HuH-7.5 (cell line): ENCODE data around the gene TGFBR3.
A peak's percentile ranks its signal among the peaks of the same experiment; 100 is the strongest.
"Not testable (repeated sequence)": the region's sequence is repeated elsewhere in the genome, so short reads cannot be mapped to it uniquely, and the experiment has no call there.

Experiments used
- DNase-seq: peaks from one replicate; pipeline ENCODE4 v3.0.0; 2011; ENCODE audit warnings: low spot score

TGFBR3 gene

DNA sequence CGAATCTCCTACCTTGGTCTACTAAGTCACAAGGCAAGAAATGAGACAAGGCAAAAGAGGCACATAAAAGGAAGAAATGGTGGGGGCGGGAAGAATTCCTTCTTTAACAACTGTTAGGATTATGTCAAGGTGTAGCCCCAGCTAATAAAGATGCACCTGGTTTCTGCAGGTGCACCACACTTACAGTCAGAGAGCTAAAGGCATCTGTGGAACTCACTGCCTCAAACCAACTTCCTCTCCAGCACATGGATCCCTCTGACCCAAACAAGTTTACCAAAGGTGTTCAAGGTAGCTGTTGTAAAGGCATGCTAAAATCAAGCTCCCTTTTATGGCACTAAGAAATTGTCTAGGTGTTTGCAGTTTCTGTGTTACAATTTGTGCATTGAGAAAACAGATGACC, 38.1 kb downstream of the TGFBR3 start:
- DNase-seq, result no peak

DNA sequence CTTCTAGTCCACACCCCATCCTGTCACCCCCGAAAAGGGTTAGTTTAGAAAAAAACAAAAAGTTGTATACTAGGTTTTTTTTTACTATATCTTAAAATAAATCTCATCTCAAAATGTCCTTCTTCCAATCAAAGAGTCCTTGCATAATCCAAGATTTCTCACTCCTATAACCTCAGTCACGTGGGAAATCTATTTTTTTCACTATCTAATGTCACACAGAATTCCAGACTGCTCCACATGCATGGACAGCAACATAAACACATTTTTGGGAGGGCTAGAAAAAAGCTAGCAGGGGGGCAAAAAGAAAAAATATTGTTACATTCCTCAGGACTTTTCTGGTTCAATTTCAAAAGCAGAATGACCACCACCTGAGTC, 39.3 kb downstream of the TGFBR3 start:
- DNase-seq, result no peak

DNA sequence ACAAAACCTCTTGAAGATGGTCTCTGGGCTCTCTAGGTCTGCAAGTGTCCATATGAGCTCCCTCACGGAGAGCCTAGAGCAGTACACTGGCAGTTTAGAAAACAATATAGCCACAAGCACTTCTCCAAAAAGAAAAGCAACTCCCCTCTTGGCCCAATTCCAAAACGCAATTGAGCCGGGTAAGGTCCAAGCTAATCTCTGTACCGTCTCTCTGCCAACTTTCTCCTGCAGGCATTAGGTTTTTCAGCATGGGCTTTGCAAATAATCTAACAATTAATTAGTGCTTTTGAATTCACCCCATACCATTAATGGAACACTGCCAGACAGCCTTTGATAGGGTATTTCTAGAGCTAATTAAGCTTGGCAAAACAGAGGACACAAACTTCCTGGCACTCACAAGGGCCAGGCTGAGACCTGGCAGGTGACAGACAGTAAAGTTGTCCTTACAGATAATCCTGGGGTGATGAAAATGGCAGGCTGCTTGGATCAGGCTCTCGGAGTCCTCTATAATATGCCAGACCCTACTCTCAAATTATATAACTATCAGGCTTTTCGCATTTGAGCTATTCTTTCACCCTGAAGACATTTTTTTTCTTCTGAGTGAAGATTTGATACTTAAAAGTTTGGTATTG, 39.8 kb downstream of the TGFBR3 start:
- peak; percentile 17 for DNase-seq

DNA sequence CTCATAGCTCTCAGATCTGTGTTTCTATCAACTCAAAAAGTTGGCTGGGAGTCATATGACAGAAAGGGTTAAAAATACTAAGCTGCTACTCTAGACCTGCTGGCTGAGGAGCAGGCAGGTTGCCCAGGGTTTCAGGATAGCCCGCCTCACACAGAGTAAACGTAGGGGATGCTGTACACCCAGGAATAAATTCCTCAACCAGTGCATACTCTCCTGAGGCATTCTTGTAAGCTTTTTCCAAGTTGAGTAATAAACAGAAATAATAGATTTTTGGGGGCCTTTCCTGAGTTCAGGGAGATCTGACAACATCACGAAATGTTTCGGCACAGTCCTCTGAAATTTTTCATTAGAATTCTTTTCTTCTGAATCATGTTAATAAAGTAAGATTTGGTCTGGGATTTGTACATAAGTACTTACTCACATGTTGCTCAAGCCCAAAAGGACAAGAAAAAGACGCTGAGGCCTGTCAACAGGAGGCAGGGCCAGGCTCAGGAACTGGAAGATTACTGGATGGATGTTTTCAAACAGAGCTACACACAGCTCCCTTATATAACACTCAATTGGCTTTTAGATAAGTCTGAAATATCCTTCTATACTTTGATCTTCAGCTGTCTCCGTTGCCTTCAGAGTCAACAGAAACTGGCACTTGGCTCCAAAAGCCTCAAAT, 41.0 kb downstream of the TGFBR3 start:
- no peak for DNase-seq

DNA sequence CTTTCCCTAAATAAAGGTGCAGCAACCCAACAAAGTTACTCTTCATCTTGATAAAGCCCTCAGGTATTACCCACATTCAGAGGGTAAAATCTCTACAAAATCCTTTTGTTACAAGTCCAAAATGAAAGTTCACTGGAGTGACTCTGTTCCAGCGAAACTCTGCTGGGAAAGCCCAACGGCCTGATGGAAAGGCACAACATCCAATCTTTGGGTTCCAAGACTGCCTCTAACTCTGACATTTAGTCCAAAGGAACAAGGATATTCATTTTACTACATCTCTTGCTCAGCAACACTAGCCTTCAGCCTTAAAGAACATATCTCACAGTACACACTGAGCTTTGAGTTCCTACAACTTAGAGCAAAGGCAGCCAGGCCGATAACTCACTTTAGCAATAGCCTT, 42.1 kb downstream of the TGFBR3 start:
- no peak for DNase-seq

DNA sequence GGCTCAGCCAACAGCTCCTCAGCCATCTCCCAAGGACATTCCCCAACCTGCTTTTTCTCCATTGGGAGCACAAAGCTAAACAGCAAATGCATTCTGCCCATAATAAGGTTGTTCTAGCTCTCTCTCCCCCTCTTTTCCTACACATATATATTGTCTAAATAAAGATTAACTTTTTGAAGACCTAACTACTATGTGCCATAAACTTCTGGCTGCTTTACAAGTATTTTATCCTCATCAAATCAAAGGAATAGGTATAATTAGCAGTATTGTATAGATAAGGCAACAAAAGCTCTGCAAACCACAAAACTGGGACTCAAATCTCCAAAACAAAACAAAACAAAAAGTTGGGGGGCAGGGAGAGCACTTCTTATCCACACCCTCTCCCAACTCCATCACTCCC, 43.4 kb downstream of the TGFBR3 start:
- DNase-seq, result no peak

DNA sequence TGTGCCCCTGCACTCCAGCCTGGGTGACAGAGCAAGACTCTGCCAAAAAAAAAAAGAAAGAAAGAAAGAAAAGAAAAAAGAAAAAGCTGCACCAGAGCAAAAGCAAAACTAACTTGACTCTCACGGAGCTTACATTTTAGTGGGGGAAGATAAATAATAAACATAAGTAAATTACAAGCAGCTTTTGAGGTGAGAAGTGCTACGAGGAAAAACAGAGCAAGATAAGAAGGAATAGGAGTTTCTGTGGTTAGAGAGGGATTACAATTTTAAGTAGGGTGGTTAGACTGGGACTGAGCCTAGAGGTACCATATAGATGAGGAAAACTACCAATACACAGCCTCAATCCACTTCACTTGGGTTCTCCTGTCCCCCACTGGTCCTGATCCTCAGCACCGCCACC, 43.9 kb downstream of the TGFBR3 start:
- no peak for DNase-seq

DNA sequence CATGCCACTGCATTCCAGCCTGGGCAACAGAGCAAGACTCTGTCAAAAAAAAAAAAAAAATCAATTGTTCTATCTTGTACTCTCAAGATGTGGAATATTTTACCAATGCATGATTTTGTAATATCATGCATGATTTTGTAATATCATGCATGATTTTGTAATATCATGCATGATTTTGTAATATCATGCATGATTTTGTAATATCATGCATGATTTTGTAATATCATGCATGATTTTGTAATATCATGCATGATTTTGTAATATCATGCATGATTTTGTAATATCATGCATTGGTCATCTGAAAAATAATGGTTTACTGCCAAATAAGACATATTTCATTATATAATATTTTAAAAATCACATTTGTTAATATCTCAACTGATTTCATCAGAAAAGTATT, 45.7 kb downstream of the TGFBR3 start:
- not testable (repeated sequence) for DNase-seq

DNA sequence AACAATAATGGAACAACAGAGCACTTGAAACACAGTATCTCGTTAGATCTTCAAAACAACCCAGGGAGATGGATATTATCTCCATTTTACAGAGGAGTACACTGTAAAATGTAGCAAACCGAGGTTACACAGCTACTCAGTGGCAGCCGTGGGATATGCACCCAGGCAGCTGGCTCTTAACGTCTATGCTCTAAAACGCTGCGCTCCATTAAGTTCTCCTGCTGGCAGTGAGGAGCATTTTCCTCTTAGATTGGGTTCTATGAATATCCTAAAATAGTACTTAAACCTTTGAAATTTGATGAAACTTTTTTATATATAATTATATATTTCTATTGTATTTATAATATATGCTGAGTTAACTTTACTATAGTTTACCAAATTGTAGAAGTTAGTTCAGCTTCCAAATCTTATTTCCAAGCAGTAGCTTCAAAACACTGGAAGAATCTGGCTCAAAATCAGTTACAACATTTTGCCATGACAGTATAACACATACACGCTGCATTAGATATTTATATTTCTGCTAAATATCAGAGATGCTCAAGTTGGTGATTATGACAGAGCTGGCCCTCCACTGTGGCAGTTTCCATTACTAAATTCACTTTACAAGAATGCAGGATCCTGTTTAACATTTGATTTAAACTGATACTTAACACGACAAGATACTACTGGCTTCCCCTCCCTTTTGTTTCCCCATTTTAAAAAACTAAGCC, 49.5 kb downstream of the TGFBR3 start:
- DNase-seq, result no peak

DNA sequence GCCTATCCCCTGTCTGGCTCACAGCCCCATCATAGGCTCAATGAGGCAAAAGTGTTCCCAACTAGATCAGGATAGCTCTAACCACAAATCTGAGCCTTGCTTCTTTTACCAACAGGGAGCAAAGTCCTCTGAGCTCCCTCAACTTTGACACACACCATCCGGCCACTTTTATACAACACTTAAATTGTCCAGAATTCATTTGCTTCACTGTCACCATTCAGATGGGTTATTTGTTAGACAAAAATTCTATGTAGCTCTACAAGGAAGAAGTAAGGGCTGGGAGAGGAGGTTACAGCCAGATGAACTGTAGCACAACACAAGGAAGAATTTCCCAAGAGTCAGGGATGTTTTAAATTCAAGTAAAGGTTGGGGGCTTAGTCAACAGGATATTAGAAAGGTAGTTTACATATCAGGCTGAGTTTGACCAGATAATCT, 50.8 kb downstream of the TGFBR3 start:
- no peak for DNase-seq

DNA sequence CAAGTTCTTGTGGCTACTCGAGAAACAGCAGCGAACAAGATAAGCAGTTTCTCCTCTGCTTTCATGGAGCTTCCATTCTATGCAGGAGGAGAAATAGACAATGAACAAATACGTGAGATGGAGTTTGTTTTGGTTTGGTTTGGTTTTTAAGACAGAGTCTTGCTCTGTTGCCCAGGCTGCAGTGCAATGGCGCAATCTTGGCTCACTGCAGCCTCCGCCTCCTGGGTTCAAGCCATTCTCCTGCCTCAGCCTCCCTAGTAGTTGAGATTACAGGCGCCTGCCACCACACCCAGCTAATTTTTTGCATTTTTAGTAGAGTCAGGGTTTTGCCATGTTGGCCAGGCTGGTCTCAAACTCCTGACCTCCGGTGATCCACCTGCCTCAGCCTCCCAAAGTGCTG, 51.4 kb downstream of the TGFBR3 start:
- DNase-seq, result not testable (repeated sequence)

DNA sequence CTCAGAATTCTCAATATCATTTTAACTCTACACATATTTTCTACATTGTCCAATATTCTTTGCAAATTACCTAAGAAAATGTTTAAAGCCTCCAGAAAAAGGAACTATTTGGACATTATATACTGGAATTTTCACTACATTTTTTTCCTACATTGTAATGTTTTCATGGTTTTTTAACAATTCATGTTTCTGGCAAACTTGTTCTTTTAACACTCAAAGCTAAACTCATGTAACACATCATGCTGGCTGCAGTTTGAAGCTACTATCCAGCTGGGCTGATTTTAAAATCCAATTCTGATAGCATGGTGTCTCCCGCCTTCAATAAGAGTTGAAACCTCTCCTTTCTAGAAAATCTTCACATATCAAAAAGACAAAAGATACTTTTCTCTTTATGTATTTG, 52.0 kb downstream of the TGFBR3 start:
- no peak for DNase-seq

DNA sequence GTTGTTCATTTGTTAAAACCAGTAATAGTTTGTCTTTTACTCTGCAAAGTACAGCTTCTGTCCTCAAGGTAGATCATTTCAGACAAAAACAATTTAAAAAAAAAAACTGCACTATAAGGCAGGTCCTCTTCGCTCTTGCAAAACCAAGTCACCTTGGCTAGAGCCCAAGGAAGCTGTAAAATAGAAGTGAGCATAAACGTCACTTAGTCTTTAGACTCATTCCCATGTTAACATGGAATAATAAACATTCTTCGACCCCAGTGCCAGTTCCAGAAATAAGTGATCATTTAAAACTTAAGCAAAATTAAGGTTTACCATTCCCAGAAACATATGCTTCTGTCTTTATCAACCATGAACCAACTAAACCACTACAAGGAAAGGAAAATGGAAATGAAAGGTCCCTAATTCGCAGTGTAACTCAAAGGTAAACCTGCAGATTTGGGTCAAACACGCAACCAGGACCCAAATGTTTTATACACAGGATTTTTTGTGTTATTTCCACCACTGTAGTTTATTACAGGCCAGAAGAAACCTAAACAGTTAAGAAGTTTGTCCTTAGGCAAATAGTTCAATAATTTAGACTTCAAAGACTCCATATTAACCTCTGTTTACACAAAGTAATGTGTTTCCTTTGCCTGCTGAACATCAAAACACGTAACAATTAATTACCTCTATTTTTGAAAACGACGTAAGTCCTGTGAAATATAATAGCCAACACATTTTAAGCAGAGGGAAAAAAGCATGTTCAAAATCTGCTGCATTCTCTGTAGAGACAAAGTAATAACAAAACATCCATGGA, 54.6 kb downstream of the TGFBR3 start:
- DNase-seq, result no peak

DNA sequence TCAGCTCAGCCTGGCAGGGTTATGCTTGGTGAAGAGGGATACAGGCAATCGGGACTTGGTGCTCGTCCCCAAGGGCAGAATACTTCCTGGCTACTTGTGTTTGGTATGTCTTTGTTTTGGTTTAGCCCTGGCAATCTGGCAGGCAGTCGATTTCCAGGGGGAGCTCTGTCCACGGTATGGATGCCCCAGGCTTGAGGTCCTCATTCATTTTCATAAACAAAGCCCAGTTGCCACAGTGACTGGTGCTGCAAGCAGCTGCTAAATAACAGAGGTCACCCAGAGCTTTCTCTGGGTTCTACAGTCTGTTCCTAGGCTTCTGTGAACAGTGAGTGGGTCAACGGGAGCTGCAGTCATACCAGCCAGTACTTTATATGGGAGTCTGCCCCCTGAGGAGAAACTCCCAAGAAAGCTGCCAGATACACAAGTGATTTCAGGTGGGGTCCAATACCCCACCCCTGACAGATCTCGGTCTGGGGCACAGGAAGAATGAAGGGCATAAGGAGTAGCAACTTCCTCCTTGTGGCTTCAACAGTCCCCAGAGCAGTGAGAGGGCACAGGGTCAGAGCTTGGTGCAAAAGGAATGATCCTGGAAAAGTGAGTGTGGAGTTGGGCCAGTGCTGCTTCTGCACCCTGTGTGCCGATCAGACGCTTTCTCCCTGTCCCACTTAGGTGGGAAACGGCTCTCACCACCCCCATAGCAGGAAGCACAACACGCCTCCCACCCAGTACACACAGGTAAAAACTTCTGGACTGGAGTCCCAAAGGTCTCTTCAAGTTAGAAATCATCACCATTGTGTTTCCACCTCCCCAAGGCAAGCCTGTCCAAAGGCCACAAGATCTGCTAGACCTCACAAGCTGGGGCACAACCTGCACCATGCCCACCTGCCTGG, 55.5 kb downstream of the TGFBR3 start:
- DNase-seq, result no peak

DNA sequence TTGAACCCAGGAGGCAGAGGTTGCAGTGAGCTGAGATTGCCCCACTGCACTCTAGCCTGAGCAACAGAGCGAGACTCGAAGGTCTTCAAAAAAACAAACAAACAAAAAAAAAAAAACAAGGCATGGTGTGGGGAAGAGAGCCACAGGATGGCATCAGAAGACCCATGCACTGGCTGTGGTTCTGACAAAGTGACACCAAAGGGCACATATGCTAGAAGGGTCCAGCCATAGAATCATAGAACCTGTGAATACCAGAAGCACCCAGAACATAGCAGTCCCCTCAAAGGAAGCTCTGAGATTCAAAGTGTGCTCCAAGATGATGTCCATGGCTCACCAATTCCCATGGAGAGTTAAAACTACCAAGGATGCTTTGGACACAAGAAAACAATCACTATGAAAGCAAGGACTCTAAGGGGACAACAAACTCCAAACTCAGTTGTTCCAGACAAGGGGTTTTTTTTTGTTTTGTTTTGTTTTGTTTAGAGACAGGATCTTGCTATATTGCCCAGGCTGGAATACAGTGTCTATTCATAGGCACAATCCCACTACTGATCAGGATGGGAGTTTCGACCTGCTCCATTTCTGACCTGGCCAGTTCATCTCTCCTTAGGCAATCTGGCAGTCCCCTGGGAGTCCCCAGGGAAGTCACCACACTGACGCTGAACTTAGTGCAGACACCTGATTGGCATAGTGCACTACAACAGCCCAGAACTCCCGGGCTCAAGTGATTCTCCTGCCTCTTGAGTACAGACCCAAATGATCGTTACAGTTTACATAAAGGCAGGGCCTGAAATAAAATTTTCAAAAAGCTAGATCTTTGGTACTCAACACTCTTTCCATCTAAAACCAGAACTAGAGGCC, 56.4 kb downstream of the TGFBR3 start:
- DNase-seq, result no peak

DNA sequence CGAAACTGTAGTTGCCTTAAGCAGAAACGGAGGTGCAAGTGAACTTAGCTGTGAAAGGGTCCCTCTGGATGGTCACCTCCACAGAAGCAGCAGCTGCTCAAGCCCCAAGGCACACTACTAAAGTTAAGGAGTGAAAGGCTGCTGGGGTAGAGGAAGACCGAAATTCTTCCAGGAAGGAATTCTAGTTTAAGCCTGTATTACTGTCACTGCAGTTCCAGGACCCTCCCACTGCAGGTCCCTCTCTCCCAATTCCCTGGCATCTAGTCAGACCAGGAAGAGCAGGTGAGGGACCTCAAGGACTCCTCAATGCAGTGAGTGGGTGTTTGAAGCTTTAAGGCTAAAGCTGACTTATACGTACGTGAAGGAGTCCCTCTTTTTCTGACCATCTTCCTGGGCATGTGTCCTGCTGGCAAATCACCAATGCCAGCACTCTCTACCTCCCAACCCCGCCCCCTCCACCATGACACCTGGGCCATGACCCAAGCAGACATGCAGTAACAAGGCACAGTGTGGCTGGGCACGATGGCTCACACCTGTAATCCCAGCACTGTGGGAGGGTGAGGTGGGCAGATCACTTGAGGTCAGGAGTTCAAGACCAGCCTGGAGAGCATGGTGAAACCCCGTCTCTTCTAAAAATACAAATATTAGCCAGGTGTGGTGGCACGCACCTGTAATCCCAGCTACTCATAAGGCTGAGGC, 57.2 kb downstream of the TGFBR3 start:
- DNase-seq, result no peak

DNA sequence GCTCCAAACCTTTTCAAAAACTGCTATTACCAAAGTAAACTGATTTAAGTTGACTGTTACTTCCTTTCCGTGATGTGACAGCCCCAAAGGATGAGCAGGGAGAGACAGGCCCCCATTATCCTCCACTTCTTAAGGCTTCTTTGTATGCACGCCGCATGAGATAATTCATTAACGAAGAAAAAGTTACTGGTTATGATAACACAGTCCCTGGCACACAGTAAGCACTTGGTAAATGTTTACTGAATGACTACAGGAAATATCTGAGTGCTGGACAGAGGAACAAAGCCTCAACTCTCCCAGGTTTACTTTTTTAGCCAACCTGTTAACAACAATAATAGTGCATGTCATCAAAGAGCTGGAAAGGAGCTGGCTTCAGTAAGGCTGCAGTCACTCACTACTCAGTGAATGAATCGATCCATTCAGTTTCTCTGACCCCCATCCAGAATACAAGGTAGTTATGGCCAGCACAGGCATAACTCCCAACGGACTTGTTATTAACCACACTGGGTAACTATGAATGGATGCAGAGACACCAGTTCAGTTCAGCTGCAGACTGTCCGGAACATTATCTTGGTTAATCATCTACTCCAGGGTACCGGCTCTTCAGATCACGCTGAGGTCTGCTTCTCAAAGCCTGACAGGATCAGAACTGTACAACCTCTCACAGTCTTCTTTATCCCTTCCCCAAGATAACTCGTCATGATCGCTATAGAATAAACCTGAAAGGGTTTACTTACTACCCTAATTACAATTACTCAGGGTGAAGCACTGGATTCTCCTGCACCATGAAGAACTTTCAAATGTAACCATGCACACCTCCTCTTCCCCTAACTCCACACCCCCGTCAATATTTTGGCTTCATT, 58.3 kb downstream of the TGFBR3 start:
- DNase-seq, result peak; percentile 17

DNA sequence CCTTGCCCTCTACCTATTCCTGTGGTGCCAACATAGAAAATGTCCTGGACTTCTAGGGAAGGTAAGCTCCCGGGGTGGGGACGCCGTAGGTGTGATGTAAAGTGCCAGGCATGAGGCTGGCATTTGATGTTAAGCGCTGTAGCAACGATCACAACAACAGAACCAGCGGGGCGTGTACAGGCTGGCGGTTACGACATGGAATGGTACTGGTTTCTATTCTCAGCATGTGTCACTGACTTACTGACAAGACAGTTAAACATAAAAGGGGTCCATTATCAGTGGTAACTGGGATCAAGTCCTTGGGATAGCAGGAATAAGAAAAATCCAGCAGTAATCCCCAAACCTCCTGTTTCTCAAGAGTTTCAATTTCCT, 58.9 kb downstream of the TGFBR3 start:
- DNase-seq, result no peak

DNA sequence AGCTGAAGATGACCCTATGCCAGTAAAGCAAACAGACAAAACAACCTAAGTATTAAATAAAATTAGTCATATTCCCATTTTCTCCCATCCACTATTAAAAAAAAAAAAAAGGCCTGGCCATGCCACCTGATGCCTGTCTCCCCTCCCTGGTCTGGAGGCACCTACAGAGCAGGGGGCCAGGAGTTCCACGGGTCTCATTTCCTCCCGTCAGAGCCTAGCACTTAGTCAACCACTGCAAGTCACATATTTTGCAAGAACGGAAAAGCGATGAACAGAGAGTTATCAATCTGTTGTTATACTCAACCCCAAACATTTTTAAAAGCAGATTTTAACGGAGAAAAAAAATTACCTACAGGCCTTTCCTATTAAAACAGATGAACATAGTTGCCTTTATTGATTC, 59.3 kb downstream of the TGFBR3 start:
- no peak for DNase-seq
